Right lobe of liver (tissue), 6 donors: ENCODE data around the gene DNASE1L3. TPM values are rescaled to one million over a fixed set of nuclear protein-coding genes. Genes with fewer than 3 reads are reported as not detected.

Experiments used
- ATAC-seq, 4 donors: fragments of 200-7000 bp; cut with Tn5 transposase; one replicate each; pipeline ENCODE4 v1.9.1; 2020; ENCODE audit warnings: mild to moderate bottlenecking in 4 of 4, moderate library complexity in 4 of 4
- DNase-seq, 3 donors: peaks; one replicate each; pipeline ENCODE4 v3.0.0-alpha.2; 2020
- H3K27ac ChIP-seq, 3 donors: fragments of 200-600 bp; one replicate each; pipeline ENCODE4 v1.8.0; 2022
- H3K27me3 ChIP-seq, 2 donors: fragments of 200-600 bp; one replicate each; pipeline ENCODE4 v1.8.0; 2022
- H3K36me3 ChIP-seq, 4 donors: fragments of 200-600 bp; sonication (generic) in 1 of 4; one replicate each; pipeline versions ENCODE4 v1.5.1 to v1.8.0; 2017 to 2022; ENCODE audit warnings: control low read depth in 1 of 4
- H3K4me1 ChIP-seq, 4 donors: fragments of 200-600 bp; sonication (generic) in 1 of 4; one replicate each; pipeline versions ENCODE4 v1.5.1 to v1.8.0; 2017 to 2022; ENCODE audit warnings: control low read depth in 1 of 4
- H3K4me3 ChIP-seq, 3 donors: fragments of 200-600 bp; one replicate each; pipeline ENCODE4 v1.8.0; 2022
- H3K9me3 ChIP-seq, 4 donors: fragments of 200-600 bp; sonication (generic) in 1 of 4; one replicate each; pipeline versions ENCODE4 v1.5.1 to v1.8.0; 2017 to 2022; ENCODE audit warnings: control low read depth in 1 of 4
- CTCF ChIP-seq, 4 donors: fragments of 200-600 bp in 3 of 4; fragments of 450-650 bp in 1 of 4; IDR thresholded peaks; one replicate each; pipeline versions ENCODE4 v1.5.1 to v1.8.0; 2016 to 2022; ENCODE audit warnings: antibody characterized with exemption in 4 of 4, mild to moderate bottlenecking in 2 of 4
- POLR2A ChIP-seq: fragments of 450-650 bp; IDR thresholded peaks from one replicate; pipeline ENCODE4 v1.6.1; 2017; ENCODE audit warnings: antibody characterized with exemption, mild to moderate bottlenecking
- WGBS: methylation state at CpG from one replicate; pipeline ENCODE4 v1.1.6; 2018; ENCODE audit warnings: low coverage, low lambda C conversion rate; ENCODE audit not compliant: insufficient coverage; ENCODE audit errors: missing lambda C conversion rate; 5-methylcytosine and 5-hydroxymethylcytosine counted together
- intact Hi-C, 2 donors: fragments of 100-400 bp; cut with DNase I; formaldehyde crosslinking; loops; one replicate each; pipeline versions ENCODE4 v1.11.2 to v1.14.1; 2022
- total RNA-seq, 6 experiments: library from RNA; depleted of rRNA in 2 of 6; stranded (reverse); fragments of >200 nt in 2 of 6; fragmentation: NEBNext Ultra II Directional in 3 of 6; extraction: Animal tissue kit (Norgen Biotek cat#: 25700) in 3 of 6; gene quantifications; one replicate each; pipeline versions ENCODE4 v1.1.0 to v1.2.4, GENCODE V29; 2016 to 2023
- donor health status: DM: no; HTN: yes; CAD: no.
- donor health status: DM: no; HTN: no; CAD: no.
- donor health status: DM: no; HTN: no; CAD: no.
- donor health status: DM: no; HTN: yes; CAD: no.
- donor health status: DM: no; HTN: yes; CAD: no.

DNASE1L3 gene
- total RNA-seq, 6 experiments from 2014 or later = 32.9 to 134 (median 61.0) TPM

GRCh38 chr3:58151637-58152036, 59.1 kb downstream of the DNASE1L3 start:
- Histone ChIP-seq H3K4me3 (no peak overlapping the region), H3K27ac (no peak overlapping the region), H3K4me1 (peaks cover 0 to 24% (median 8%) of the 10 kb centered on the region in 4 donors), H3K36me3 (peaks cover 0 to 71% (median 33%) of the 10 kb centered on the region in 4 donors), H3K9me3 (no peaks in the 10 kb centered on the region), H3K27me3 (no peaks in the 10 kb centered on the region)
- intact Hi-C loops = no loop called here
- DNase-seq (peak; percentile 70 to 76 (median 71)), ATAC-seq (peak; percentile 25 to 67 (median 60))
- WGBS = 95% methylated on average over 3 of the region's 3 CpGs
- TF ChIP-seq POLR2A (no peak), CTCF (IDR thresholded peaks at IDR 0.05) (no peak)

DNA sequence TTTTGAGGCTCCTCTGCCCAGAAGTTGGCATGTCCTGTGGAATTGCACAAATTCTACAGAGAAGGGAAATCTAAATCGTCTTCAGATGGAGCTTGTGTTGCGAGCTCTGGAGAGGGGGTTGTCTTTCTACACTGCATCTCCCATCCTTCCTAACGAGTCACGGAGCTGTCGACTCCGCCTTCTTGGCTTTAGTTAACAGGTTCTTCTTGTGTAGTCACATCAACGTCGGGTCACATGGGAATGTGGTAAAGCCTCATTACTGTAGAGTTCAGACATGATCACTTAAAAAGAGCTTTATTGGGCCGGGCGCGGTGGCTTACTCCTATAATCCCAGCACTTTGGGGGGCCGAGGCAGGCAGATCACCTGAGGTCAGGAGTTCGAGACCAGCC, 60.0 kb downstream of the DNASE1L3 start:
- TF ChIP-seq CTCF (IDR thresholded peaks at IDR 0.05) (no peak), POLR2A (no peak)
- H3K4me1 ChIP-seq = peaks cover 0 to 24% (median 8%) of the 10 kb centered on the region in 4 donors
- no peaks in the 10 kb centered on the region for H3K9me3 ChIP-seq
- H3K36me3 ChIP-seq = peaks cover 0 to 71% (median 33%) of the 10 kb centered on the region in 4 donors
- no peak for DNase-seq
- no peaks in the 10 kb centered on the region for H3K27me3 ChIP-seq
- ATAC-seq = peak in 1 of 4 donors; percentile 1
- intact Hi-C loops = no loop called here
- peak overlapping the region in 1 of 3 donors; percentile 52 for H3K27ac ChIP-seq
- WGBS = 83% methylated on average over 9 of the region's 13 CpGs
- H3K4me3 ChIP-seq = no peak overlapping the region

DNA sequence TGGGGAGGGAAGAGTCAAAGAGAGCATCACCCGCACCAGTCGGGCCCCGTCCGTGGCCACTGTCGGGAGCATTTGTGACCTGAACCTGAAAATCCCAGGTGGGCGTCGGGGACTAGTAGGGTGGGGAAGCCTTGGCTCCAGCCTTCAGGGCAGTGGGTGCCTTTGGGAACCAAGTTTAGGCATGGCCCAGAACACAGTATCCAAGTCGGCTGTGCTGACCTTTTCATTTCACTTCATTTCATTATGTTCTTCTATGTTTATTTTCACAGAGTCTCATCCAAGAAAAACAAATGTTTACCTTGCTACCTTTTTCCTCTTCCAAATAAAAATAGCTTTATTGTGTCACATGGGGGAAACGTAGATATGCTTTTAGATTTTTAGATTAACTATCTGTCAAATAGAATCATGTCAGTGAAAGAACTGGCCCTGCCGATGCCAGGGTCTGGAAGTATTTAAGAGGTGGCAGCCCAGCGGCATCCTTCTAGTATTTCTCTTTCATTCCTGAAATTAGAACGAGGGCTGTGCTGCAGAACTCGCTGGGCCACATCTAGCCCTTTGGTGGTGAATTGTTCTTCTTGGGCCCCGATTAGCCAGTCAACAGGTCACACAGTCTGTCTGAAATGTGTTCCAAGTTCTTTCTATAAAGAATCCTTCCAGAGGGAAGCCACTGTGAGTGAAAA, 60.5 kb downstream of the DNASE1L3 start:
- intact Hi-C loops = no loop called here
- Histone ChIP-seq H3K4me3 (no peak overlapping the region), H3K27me3 (no peaks in the 10 kb centered on the region), H3K9me3 (no peaks in the 10 kb centered on the region), H3K4me1 (peaks cover 0 to 24% (median 8%) of the 10 kb centered on the region in 4 donors), H3K27ac (peak overlapping the region in 1 of 3 donors; percentile 52), H3K36me3 (peaks cover 0 to 72% (median 34%) of the 10 kb centered on the region in 4 donors)
- WGBS = 39% methylated on average over 7 of the region's 14 CpGs
- DNase-seq (no peak), ATAC-seq (peak; percentile 49 to 81 (median 62))
- TF ChIP-seq CTCF (IDR thresholded peaks at IDR 0.05) (no peak), POLR2A (no peak)

DNA sequence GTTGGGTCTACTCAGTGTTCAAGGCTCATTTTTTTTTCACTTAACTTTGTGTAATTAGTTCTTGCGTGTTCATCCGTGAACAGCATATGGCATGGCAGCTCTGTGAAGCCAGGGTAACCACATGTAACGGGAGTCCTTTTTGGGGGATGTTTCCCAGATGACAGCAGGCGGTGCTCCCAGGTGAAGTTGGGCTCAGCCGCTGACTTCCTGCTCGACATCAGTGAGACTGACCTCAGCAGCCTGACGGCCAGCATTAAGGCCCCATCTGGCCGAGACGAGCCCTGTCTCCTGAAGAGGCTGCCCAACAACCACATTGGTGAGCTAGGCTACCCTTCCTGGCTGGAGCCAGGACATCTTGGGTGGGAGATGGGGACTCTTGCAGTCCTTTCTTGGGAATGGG, 62.7 kb downstream of the DNASE1L3 start:
- Histone ChIP-seq H3K4me3 (no peak overlapping the region), H3K36me3 (peaks cover 0 to 53% (median 30%) of the 10 kb centered on the region in 4 donors), H3K4me1 (peaks cover 0 to 34% (median 14%) of the 10 kb centered on the region in 4 donors), H3K9me3 (no peaks in the 10 kb centered on the region), H3K27ac (no peak overlapping the region), H3K27me3 (no peaks in the 10 kb centered on the region)
- TF ChIP-seq POLR2A = no peak
- TF ChIP-seq CTCF (IDR thresholded peaks at IDR 0.05) = no peak
- 100% methylated on average over 2 of the region's 9 CpGs for WGBS
- ATAC-seq (no peak), DNase-seq (no peak)
- intact Hi-C loops = no loop called here
